GM23248 (cell line): ENCODE results near the gene AJM1. TPM values are rescaled to one million over a fixed set of nuclear protein-coding genes. Genes with fewer than 3 reads are reported as not detected.

Experiments
- DNase-seq: peaks from one replicate; pipeline ENCODE4 v3.0.0-alpha.2; 2015
- H2AFZ ChIP-seq: fragments of 200-600 bp; sonication (generic); 2 replicates; pipeline ENCODE4 v1.6.1; 2016; ENCODE audit warnings: antibody characterized with exemption
- H3F3A ChIP-seq: fragments of 200-600 bp; sonication (generic); 2 replicates; pipeline ENCODE4 v1.6.1; 2016; ENCODE audit warnings: mild to moderate bottlenecking, antibody characterized with exemption, mixed run types; ENCODE audit not compliant: insufficient read depth
- H3K27ac ChIP-seq: fragments of 200-600 bp; sonication (generic); 2 replicates; pipeline ENCODE4 v1.5.1; 2016; ENCODE audit warnings: mild to moderate bottlenecking
- H3K27me3 ChIP-seq: fragments of 200-600 bp; sonication (generic); replicated peaks from 2 replicates; pipeline ENCODE4 v1.6.1; 2016; ENCODE audit warnings: mild to moderate bottlenecking; ENCODE audit not compliant: insufficient read depth
- H3K36me3 ChIP-seq: fragments of 200-600 bp; sonication (generic); 2 replicates; pipeline ENCODE4 v1.6.1; 2016; ENCODE audit warnings: low read depth, mild to moderate bottlenecking
- H3K4me1 ChIP-seq: fragments of 200-600 bp; sonication (generic); 2 replicates; pipeline ENCODE4 v1.6.1; 2016; ENCODE audit warnings: mild to moderate bottlenecking; ENCODE audit not compliant: insufficient read depth
- H3K4me2 ChIP-seq: fragments of 200-600 bp; sonication (generic); one replicate; pipeline ENCODE4 v1.6.1; 2016; ENCODE audit warnings: mild to moderate bottlenecking; ENCODE audit not compliant: unreplicated experiment
- H3K4me3 ChIP-seq: fragments of 200-600 bp; sonication (generic); 2 replicates; pipeline ENCODE4 v1.5.1; 2016; ENCODE audit warnings: mild to moderate bottlenecking
- H3K79me2 ChIP-seq: fragments of 200-600 bp; sonication (generic); 2 replicates; pipeline ENCODE4 v1.6.1; 2016; ENCODE audit warnings: mild to moderate bottlenecking; ENCODE audit not compliant: insufficient read depth
- H3K9ac ChIP-seq: fragments of 200-600 bp; sonication (generic); 2 replicates; pipeline ENCODE4 v1.6.1; 2016; ENCODE audit warnings: mild to moderate bottlenecking
- H3K9me2 ChIP-seq: fragments of 200-600 bp; sonication (generic); 2 replicates; pipeline ENCODE4 v1.6.1; 2016; ENCODE audit warnings: mixed run types, mild to moderate bottlenecking, moderate library complexity; ENCODE audit not compliant: insufficient read depth
- H3K9me3 ChIP-seq: fragments of 200-600 bp; sonication (generic); one replicate; pipeline ENCODE4 v1.6.1; 2017; ENCODE audit warnings: low read depth
- H4K20me1 ChIP-seq: fragments of 200-600 bp; sonication (generic); 2 replicates; pipeline ENCODE4 v1.6.0; 2016; ENCODE audit not compliant: insufficient read depth
- EZH2 ChIP-seq: fragments of 200-600 bp; sonication (generic); IDR thresholded peaks from 2 replicates; pipeline ENCODE4 v1.6.1; 2018; ENCODE audit warnings: antibody characterized with exemption, mild to moderate bottlenecking; ENCODE audit not compliant: insufficient read depth, poor library complexity, severe bottlenecking
- EZH2phosphoT487 ChIP-seq: fragments of 200-600 bp; sonication (generic); IDR thresholded peaks from 2 replicates; pipeline ENCODE4 v1.6.1; 2018; ENCODE audit warnings: antibody characterized with exemption, moderate library complexity, mild to moderate bottlenecking, low read depth; ENCODE audit not compliant: insufficient read depth
- WGBS, 2 experiments: methylation state at CpG; one replicate each; pipeline ENCODE4 v1.1.6; 2015 to 2017; ENCODE audit warnings: low lambda C conversion rate in 2 of 2, low coverage in 1 of 2; ENCODE audit errors: missing lambda C conversion rate in 2 of 2; 5-methylcytosine and 5-hydroxymethylcytosine counted together
- in situ Hi-C: fragments of 300-500 bp; cut with MboI; formaldehyde crosslinking; loops from 2 replicates; pipeline ENCODE4 v1.15.0; 2020
- polyA plus RNA-seq: library from polyadenylated mRNA; unstranded; fragments of >200 nt; fragmentation: Nextera tagmentation; extraction: Ambion mirVana; gene quantifications from 2 replicates; pipeline ENCODE4 v1.2.1, GENCODE V29; 2016
- total RNA-seq: library from RNA; depleted of rRNA; stranded (reverse); fragments of >200 nt; shearing (Covaris generic); gene quantifications from 2 replicates; pipeline ENCODE4 v1.2.3, GENCODE V29; 2014

The AJM1 gene
- total and polyA plus RNA-seq, 2 experiments from 2014 or later, result 1.1 to 1.4 TPM

DNA sequence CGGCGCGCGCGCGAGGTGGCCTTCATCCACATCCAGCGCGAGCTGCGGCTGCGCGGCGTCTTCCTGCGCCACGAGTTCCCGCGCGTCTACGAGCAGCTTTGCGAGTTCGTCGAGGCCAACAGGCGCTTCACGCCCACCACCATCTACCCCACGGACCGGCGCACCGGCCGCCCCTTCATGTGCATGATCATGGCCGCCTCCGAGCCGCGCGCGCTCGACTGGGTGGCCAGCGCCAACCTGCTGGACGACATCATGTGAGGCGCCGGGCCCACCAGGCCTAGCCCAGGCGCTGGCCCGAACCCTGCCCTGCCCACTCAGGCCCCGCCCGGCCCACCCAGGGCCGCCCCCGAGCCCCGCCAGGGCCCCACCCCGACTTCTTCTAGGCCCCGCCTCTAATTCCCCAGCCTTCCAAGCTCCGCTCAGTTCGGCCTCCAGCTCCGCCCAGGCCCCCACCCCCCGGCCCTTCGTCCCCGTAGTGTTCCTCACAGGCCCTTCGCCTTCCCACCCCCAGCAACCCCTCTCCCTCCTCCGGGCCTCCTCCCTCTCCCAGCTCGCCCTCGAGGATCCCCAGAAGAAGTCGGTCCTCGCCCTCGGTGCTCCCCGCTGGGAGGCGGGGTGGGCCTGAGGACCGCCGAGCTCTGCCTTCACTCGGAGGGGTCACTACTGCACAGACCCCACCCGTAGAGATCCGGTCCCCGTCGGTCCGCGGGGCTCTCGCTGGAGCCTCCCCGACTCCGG lies 5.0 kb downstream of the AJM1 start:
- TF ChIP-seq EZH2phosphoT487, result no peak
- no peak for TF ChIP-seq EZH2
- H3K4me2 ChIP-seq, result peak overlapping the region; percentile 86
- no peaks in the 10 kb centered on the region for H3K9me2 ChIP-seq
- no peak overlapping the region for H3K27ac ChIP-seq
- H3F3A ChIP-seq, result no peaks in the 10 kb centered on the region
- no peaks in the 10 kb centered on the region for H3K4me1 ChIP-seq
- no peak overlapping the region for H2AFZ ChIP-seq
- H3K9me3 ChIP-seq, result no peaks in the 10 kb centered on the region
- in situ Hi-C loops, result no loop called here
- DNase-seq, result peak; percentile 66
- H3K79me2 ChIP-seq, result peaks cover 7% of the 10 kb centered on the region; the same call in 1 of the 2 replicates
- H3K4me3 ChIP-seq, result peak overlapping the region; percentile 84
- H3K36me3 ChIP-seq, result no peaks in the 10 kb centered on the region
- WGBS, 2 experiments, result 1 to 6% methylated on average over 51 to 56 of the region's 75 CpGs
- H4K20me1 ChIP-seq, result no peaks in the 10 kb centered on the region
- H3K27me3 ChIP-seq, result 0 out of 2 replicates have a peak, but pooled peaks cover 3% of the 10 kb centered on the region
- peak overlapping the region; percentile 83 for H3K9ac ChIP-seq

DNA sequence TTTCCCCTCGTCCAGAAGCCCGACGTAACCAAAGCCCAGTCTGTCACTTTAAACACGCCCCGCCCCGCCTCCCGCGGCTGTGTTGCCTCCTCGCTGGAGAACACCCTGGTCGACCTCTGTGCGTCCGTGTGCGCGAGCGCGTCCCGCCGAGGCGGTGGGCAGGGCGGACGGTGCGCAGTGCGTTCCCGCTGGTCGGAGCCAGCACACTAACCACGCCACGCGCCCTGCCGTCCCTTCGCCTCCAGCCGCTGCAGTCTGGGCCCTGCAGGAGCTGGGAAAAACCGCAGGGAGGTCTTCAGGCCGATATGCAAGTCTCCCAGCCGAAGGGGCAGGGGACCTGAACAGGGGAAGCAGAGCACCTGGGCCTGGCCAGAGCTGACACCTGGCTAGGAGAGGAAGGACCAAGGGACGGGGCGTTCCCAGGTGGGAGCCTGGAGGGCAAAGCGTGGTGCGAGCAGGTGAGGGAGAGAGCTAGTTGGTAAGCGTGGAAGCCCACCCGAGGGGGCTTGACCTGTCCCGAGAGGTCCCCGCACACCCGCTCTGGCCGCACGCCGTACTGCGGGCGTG lies 5.6 kb downstream of the AJM1 start:
- H3K79me2 ChIP-seq, result peaks cover 7% of the 10 kb centered on the region; the same call in 1 of the 2 replicates
- H3F3A ChIP-seq, result no peaks in the 10 kb centered on the region
- H4K20me1 ChIP-seq, result no peaks in the 10 kb centered on the region
- in situ Hi-C loops, result no loop called here
- H3K4me1 ChIP-seq, result no peaks in the 10 kb centered on the region
- no peaks in the 10 kb centered on the region for H3K9me2 ChIP-seq
- WGBS, 2 experiments, result 1 to 2% methylated on average over 37 to 48 of the region's 48 CpGs
- peak overlapping the region; percentile 83 for H3K9ac ChIP-seq
- TF ChIP-seq EZH2 (no peak), EZH2phosphoT487 (no peak)
- peak; percentile 92 for DNase-seq
- peak overlapping the region; percentile 82 for H3K27ac ChIP-seq
- H3K27me3 ChIP-seq, result 0 out of 2 replicates have a peak, but pooled peaks cover 3% of the 10 kb centered on the region
- H2AFZ ChIP-seq, result 0 out of 2 replicates have a peak overlapping the region, but pooled peaks have one; percentile 29
- peak overlapping the region; percentile 84 for H3K4me3 ChIP-seq
- no peaks in the 10 kb centered on the region for H3K36me3 ChIP-seq
- H3K9me3 ChIP-seq, result no peaks in the 10 kb centered on the region
- H3K4me2 ChIP-seq, result peak overlapping the region; percentile 86

DNA sequence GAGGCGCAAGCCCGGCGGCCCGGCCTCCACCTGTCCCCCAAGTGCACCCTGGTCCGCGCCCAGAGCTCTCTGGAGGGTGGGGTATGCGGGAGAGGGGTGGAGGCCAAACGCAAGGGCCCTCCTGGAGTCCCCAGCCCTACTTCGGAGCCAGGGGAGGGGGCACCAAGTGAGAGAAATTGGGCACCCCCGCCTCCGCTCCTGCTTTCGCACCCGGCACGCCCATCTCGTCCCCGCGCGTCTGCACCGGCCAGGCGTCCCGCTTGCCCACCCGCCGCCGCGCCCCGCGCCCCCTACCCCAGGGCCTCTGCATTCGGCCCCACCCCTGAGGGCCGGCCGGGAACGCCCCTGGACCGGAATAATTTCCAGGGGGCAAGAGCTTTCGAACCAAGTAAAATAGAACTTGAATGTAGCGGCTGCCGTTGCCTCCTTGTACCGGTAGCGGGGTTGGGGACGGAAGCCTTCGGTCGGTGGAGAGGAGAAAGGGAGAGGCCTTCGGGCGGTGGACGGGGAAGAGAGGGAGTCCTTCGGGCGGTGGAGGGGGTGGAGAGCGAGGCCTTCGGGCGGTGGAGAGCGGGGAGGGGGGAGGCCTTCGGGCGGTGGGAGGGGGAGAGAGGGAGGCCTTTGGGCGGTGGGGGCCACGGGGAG lies 6.2 kb downstream of the AJM1 start:
- WGBS, 2 experiments, result 1 to 2% methylated on average over 29 to 52 of the region's 53 CpGs
- in situ Hi-C loops, result no loop called here
- TF ChIP-seq EZH2, result no peak
- TF ChIP-seq EZH2phosphoT487, result no peak

More for the DNA sequence above, 6.2 kb downstream of the AJM1 start:
- Histone ChIP-seq H3K9me2 (no peaks in the 10 kb centered on the region), H2AFZ (0 out of 2 replicates have a peak overlapping the region, but pooled peaks have one; percentile 29), H3K27me3 (0 out of 2 replicates have a peak, but pooled peaks cover 3% of the 10 kb centered on the region), H3K79me2 (peaks cover 7% of the 10 kb centered on the region; the same call in 1 of the 2 replicates), H3K36me3 (no peaks in the 10 kb centered on the region), H3K9me3 (no peaks in the 10 kb centered on the region), H3K4me2 (peak overlapping the region; percentile 86), H4K20me1 (no peaks in the 10 kb centered on the region), H3K27ac (peak overlapping the region; percentile 82), H3K4me3 (peak overlapping the region; percentile 84), H3K4me1 (no peaks in the 10 kb centered on the region), H3K9ac (peak overlapping the region; percentile 83), H3F3A (no peaks in the 10 kb centered on the region)
- peak; percentile 70 for DNase-seq
